Lower leg skin (tissue), 4 donors: ENCODE data around the gene QSOX1. TPM values are rescaled to one million over a fixed set of nuclear protein-coding genes. Genes with fewer than 3 reads are reported as not detected.

Source experiments
- DNase-seq, 2 donors: peaks; one replicate each; pipeline ENCODE4 v3.0.0-alpha.2; 2019; ENCODE audit warnings: low spot score in 2 of 2
- H3K4me3 ChIP-seq: fragments of 200-600 bp; sonication (generic); 2 replicates; pipeline ENCODE4 v1.5.1; 2017; ENCODE audit warnings: mild to moderate bottlenecking, low read depth; ENCODE audit not compliant: poor library complexity, severe bottlenecking
- CTCF ChIP-seq, 3 donors: fragments of 450-650 bp; IDR thresholded peaks; one replicate each; pipeline ENCODE4 v1.5.1; 2016; ENCODE audit warnings: antibody characterized with exemption in 3 of 3, mild to moderate bottlenecking in 3 of 3, moderate library complexity in 2 of 3
- POLR2A ChIP-seq, 2 donors: fragments of 450-650 bp; IDR thresholded peaks; one replicate each; pipeline ENCODE4 v1.6.1; 2016 to 2017; ENCODE audit warnings: antibody characterized with exemption in 2 of 2, mild to moderate bottlenecking in 1 of 2, moderate library complexity in 1 of 2
- WGBS, 2 donors: methylation state at CpG; one replicate each; pipeline ENCODE4 v1.1.5; 2018; 5-methylcytosine and 5-hydroxymethylcytosine counted together
- intact Hi-C: fragments of 100-400 bp; cut with DNase I; formaldehyde crosslinking; loops from one replicate; pipeline ENCODE4 v1.15.0; 2023; ENCODE audit warnings: low total_unique reads
- total RNA-seq, 4 donors: library from RNA; depleted of rRNA; stranded (reverse); fragments of >200 nt; gene quantifications; one replicate each; pipeline ENCODE4 v1.1.0, GENCODE V29; 2016

QSOX1 gene
- total RNA-seq, 4 donors from 2014 or later: 77.7 to 90.3 (median 87.3) TPM

GRCh38 chr1:180187626-180188025, 33.0 kb downstream of the QSOX1 start:
- WGBS, 2 donors: 80 to 94% methylated on average over 5 of the region's 5 CpGs
- H3K4me3 ChIP-seq: no peak overlapping the region
- intact Hi-C loops: no loop called here
- TF ChIP-seq POLR2A (IDR thresholded peaks at IDR 0.05): no peak
- TF ChIP-seq CTCF (IDR thresholded peaks at IDR 0.05): no peak
- no peak for DNase-seq

- intact Hi-C loops: no loop called here
- DNase-seq: no peak
- H3K4me3 ChIP-seq: no peak overlapping the region
- 58 to 63% methylated on average over 8 of the region's 8 CpGs for WGBS, 2 donors
- TF ChIP-seq POLR2A (IDR thresholded peaks at IDR 0.05) (no peak), CTCF (IDR thresholded peaks at IDR 0.05) (no peak)
Measured at GRCh38 chr1:180188091-180188506, 33.4 kb downstream of the QSOX1 start.

DNA sequence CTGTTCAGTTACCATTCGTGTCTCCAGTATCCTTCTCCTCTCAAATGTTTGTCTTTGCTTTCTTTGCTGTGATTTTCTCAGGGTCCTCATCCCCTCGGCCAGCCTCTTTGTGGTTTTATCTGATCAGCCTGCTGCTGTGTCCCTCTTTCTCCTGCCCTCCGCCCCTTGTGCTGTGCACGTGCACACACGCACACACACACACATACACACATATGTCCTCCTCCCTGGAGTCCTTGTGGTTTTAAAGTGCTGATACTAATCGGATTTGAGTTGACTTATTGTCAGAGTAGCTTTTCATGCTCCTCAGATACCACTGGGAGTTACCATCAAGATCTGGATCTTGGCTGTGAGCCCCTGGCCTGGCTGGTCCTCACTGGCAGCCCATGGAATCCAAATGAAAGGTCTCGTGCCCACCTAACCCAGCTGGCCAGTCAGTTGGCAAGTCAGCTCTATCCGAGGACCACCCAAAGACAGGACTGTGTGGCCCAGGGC, 34.1 kb downstream of the QSOX1 start:
- DNase-seq: no peak
- 87 to 90% methylated on average over 8 of the region's 8 CpGs for WGBS, 2 donors
- intact Hi-C loops: no loop called here
- no peak overlapping the region for H3K4me3 ChIP-seq
- no peak for TF ChIP-seq CTCF (IDR thresholded peaks at IDR 0.05)
- no peak for TF ChIP-seq POLR2A (IDR thresholded peaks at IDR 0.05)

DNA sequence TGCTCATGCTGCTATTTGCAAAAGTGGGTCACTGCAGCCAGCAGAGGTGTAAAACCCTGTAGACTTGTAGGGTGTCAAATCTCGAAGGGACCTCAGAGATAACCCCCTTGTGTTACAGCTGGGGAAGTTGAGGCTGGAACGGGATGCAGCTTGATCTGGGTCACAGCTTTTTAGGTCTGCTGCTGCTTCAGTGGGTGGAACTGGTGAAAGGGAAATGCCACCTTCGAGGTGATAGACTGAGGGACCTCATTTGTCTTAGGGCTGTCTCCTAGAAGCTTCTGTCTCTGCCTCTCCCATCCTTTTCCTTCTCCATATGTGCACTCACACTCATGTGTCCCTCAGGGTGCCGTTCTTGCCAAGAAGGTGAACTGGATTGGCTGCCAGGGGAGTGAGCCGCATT, 35.4 kb downstream of the QSOX1 start:
- no peak overlapping the region for H3K4me3 ChIP-seq
- no peak for DNase-seq
- 82 to 86% methylated on average over 5 of the region's 5 CpGs for WGBS, 2 donors
- intact Hi-C loops: no loop called here
- TF ChIP-seq CTCF (IDR thresholded peaks at IDR 0.05): no peak

DNA sequence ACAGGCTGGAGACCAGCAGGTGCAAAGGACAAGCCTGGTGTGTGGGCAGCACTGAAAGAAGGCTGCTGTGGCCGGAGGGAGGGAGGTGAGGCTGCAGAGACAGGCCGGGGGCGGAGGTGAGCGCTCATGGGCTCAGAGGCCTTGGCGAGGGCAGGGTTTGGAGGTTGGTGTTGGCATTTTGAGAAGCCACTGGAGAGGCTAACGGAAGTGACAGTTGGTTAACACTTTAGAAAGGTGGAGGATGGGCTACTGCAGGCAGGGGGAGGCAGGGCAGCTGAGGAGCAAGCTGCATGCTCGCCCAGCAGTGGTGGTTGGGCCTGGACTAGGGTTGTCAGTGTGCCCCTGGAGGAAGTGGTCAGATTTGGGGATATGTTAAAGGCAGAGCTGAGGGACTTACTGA, 37.5 kb downstream of the QSOX1 start:
- WGBS, 2 donors: 94 to 97% methylated on average over 7 of the region's 7 CpGs
- no peak for TF ChIP-seq CTCF (IDR thresholded peaks at IDR 0.05)
- TF ChIP-seq POLR2A (IDR thresholded peaks at IDR 0.05): no peak
- H3K4me3 ChIP-seq: no peak overlapping the region
- intact Hi-C loops: no loop called here
- no peak for DNase-seq
